HG03103 (cell line): ENCODE data around the gene FLNA.
"Not testable (repeated sequence)": the region's sequence is repeated elsewhere in the genome, so short reads cannot be mapped to it uniquely, and the experiment has no call there.

Experiments used
- ATAC-seq: cut with Tn5 transposase; IDR thresholded peaks from one replicate; pipeline ENCODE4 v1.9.1; 2021; ENCODE audit warnings: low read depth; ENCODE audit not compliant: unreplicated experiment

FLNA gene

GRCh38 chrX:154374313-154375155 lies at the start of gene FLNA:
Gene FLNA, minus strand, starts transcription at chrX:154374634. Its CDS starts 3,389 bp downstream, at chrX:154371245.
- ATAC-seq, result no peak

GRCh38 chrX:154420402-154420756 lies 45.9 kb upstream of the FLNA start:
- no peak for ATAC-seq

- no peak for ATAC-seq
Measured at GRCh38 chrX:154419688-154420401, 45.4 kb upstream of the FLNA start.

GRCh38 chrX:154419189-154419588 lies 44.8 kb upstream of the FLNA start:
- ATAC-seq, result no peak

GRCh38 chrX:154417157-154417556 lies 42.7 kb upstream of the FLNA start:
- ATAC-seq, result no peak

- no peak for ATAC-seq
Measured at GRCh38 chrX:154413142-154413541, 38.7 kb upstream of the FLNA start.

GRCh38 chrX:154412468-154412867 lies 38.0 kb upstream of the FLNA start:
- no peak for ATAC-seq

- ATAC-seq, result peak; percentile 72
Measured at GRCh38 chrX:154411981-154412340, 37.5 kb upstream of the FLNA start.

GRCh38 chrX:154409222-154409871 lies 34.9 kb upstream of the FLNA start, which contains the start of gene DNASE1L1:
Gene DNASE1L1, minus strand, starts transcription at chrX:154409254. Its CDS starts 3,686 bp downstream, at chrX:154405568.
- no peak for ATAC-seq

GRCh38 chrX:154408659-154409221 lies 34.3 kb upstream of the FLNA start:
- ATAC-seq, result no peak

- ATAC-seq, result no peak
Measured at GRCh38 chrX:154404625-154405192, 30.3 kb upstream of the FLNA start.

GRCh38 chrX:154403858-154404257 lies 29.4 kb upstream of the FLNA start:
- no peak for ATAC-seq

- no peak for ATAC-seq
Measured at GRCh38 chrX:154403192-154403591, 28.8 kb upstream of the FLNA start.

- ATAC-seq, result no peak
Measured at GRCh38 chrX:154402622-154403127, 28.2 kb upstream of the FLNA start.

- no peak for ATAC-seq
Measured at GRCh38 chrX:154401918-154402621, 27.6 kb upstream of the FLNA start.

GRCh38 chrX:154401045-154401799 lies 26.8 kb upstream of the FLNA start:
- no peak for ATAC-seq

GRCh38 chrX:154400369-154400817 lies 26.0 kb upstream of the FLNA start:
- not testable (repeated sequence) for ATAC-seq

GRCh38 chrX:154399527-154400368 lies 25.3 kb upstream of the FLNA start:
- no peak for ATAC-seq
